Ishikawa (cell line): Measurements from ENCODE around the gene KIRREL3.

Experiments
- CEBPB ChIP-seq: IDR thresholded peaks from 2 replicates; pipeline ENCODE4 v1.6.1; 2012
- CREB1 ChIP-seq: IDR thresholded peaks from 2 replicates; pipeline ENCODE4 v1.6.1; 2012; ENCODE audit warnings: low read depth
- EGR1 ChIP-seq: IDR thresholded peaks from 2 replicates; pipeline ENCODE4 v1.6.1; 2012
- EP300 ChIP-seq: IDR thresholded peaks from 2 replicates; pipeline ENCODE4 v1.6.1; 2012; ENCODE audit warnings: borderline replicate concordance
- FOXM1 ChIP-seq: IDR thresholded peaks from 2 replicates; pipeline ENCODE4 v1.6.1; 2012; ENCODE audit warnings: low read depth, borderline replicate concordance
- MAX ChIP-seq: IDR thresholded peaks from 2 replicates; pipeline ENCODE4 v1.6.1; 2012
- NFIC ChIP-seq: IDR thresholded peaks from 2 replicates; pipeline ENCODE4 v1.6.1; 2012
- RAD21 ChIP-seq: IDR thresholded peaks from 2 replicates; pipeline ENCODE4 v1.6.1; 2012; ENCODE audit warnings: low read depth
- REST ChIP-seq: IDR thresholded peaks from 2 replicates; pipeline ENCODE4 v1.6.1; 2012; ENCODE audit warnings: low read depth, mild to moderate bottlenecking
- TAF1 ChIP-seq: IDR thresholded peaks from 2 replicates; pipeline ENCODE4 v1.6.1; 2012; ENCODE audit warnings: low read depth, mild to moderate bottlenecking
- TCF12 ChIP-seq: IDR thresholded peaks from 2 replicates; pipeline ENCODE4 v1.6.1; 2012; ENCODE audit warnings: low read depth
- TEAD4 ChIP-seq: IDR thresholded peaks from 2 replicates; pipeline ENCODE4 v1.6.1; 2012
- YY1 ChIP-seq: IDR thresholded peaks from 2 replicates; pipeline ENCODE4 v1.6.1; 2012; ENCODE audit warnings: low read depth
- ZBTB7A ChIP-seq: IDR thresholded peaks from 2 replicates; pipeline ENCODE4 v1.6.1; 2012; ENCODE audit warnings: low read depth
- TF ChIP-seq, protein P1 (sequence below): IDR thresholded peaks from 2 replicates; pipeline ENCODE4 v1.6.1; 2012

Gene KIRREL3

DNA sequence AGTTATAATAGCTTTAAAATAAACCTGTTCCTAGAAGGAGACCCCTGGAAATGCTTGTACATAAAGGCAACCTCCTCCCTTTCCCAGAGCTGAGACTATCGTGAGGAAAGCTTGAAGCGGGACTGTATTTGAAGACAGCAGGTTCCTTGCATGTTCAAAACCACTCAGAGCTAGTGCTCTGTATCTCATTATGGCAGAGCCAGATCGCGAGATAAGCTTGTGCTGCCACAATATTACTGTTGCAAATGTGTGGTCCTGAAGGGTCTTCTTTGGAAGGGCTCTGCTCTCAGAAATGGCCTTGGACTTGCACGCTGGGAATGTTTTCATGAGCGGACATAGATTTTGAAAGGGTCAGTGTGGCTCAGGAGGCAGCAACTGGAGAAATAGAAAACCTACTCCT is 168.2 kb downstream of the KIRREL3 start:
- no peak for TF ChIP-seq CEBPB
- TF ChIP-seq TEAD4: no peak
- no peak for TF ChIP-seq TCF12
- no peak for TF ChIP-seq MAX
- TF ChIP-seq RAD21: no peak
- no peak for TF ChIP-seq ZBTB7A
- TF ChIP-seq, protein P1, sequence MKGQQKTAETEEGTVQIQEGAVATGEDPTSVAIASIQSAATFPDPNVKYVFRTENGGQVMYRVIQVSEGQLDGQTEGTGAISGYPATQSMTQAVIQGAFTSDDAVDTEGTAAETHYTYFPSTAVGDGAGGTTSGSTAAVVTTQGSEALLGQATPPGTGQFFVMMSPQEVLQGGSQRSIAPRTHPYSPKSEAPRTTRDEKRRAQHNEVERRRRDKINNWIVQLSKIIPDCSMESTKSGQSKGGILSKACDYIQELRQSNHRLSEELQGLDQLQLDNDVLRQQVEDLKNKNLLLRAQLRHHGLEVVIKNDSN: no peak
- no peak for TF ChIP-seq REST

DNA sequence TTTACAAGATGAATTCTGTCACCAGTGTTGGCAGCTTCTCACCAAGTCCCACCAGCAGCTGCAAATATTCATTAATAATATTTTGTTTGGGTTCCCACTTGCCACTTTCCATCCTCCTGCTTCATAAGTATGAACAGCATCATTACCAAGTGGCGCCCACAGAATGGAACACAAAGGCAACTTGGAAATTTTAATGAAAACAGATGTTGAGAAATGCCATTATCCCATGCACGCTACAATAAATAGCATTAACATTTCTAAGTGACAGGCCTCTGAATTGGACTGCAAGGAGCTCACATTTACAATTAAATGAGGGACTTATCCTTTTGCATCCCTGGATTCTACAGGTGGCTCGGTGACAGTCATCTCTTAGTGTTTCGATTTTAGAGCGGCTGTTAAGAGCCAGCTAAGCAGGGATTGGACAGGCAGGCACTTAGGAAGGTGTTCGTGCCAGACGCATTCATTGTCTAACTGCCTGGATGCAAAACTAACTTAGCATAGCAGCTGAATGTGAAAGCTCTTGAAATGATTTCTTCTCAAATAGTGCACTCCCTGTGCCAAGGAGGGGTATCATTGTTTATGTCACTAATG is 170.3 kb downstream of the KIRREL3 start:
- TF ChIP-seq CREB1 (no peak), TCF12 (no peak), TAF1 (no peak), RAD21 (no peak), TEAD4 (no peak), MAX (no peak)
- TF ChIP-seq, protein P1: no peak

GRCh38 chr11:126829716-126830115 is 170.9 kb downstream of the KIRREL3 start:
- TF ChIP-seq EP300 (no peak), EGR1 (no peak), CREB1 (no peak), YY1 (no peak), RAD21 (no peak), TEAD4 (no peak), NFIC (no peak), REST (no peak), ZBTB7A (no peak), TCF12 (no peak), FOXM1 (no peak), CEBPB (no peak), TAF1 (no peak), MAX (no peak)
- TF ChIP-seq, protein P1: no peak

DNA sequence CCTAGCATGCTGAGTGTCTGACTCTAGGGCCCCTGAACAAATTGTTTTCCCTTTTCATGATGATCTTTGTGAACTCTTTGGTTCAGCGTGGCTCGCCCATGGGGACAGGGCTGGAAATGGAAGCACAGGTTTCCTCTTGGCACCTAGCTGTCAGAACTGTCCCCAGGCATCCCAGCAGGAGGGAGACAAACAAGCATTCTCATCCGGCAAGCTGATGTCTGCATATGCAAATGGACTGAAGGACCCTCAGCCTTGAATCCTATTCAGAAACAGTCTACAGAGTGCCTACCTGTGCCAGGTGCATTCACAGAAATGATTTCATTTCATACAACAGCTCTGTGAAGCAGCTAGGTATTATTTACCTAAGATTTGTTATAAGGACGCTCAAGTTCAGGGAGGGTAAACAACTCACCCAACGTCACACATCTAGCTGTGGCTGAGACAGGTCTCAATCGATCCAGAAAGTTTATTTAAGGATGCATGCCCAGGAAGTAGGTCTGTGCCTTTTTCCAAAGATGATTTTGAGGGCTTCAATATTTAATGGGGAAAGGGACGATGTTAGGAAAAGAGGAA is 176.4 kb downstream of the KIRREL3 start:
- TF ChIP-seq, protein P1: no peak
- TF ChIP-seq RAD21: no peak
- TF ChIP-seq NFIC: no peak
- TF ChIP-seq CREB1: no peak
- TF ChIP-seq TAF1: no peak
- TF ChIP-seq EP300: no peak
- no peak for TF ChIP-seq ZBTB7A
- no peak for TF ChIP-seq REST
- no peak for TF ChIP-seq TEAD4
- TF ChIP-seq EGR1: no peak
- no peak for TF ChIP-seq TCF12
- no peak for TF ChIP-seq CEBPB
- no peak for TF ChIP-seq FOXM1
- TF ChIP-seq YY1: no peak
- TF ChIP-seq MAX: no peak
